Neural progenitor cell (in vitro differentiated cells): Measurements from ENCODE around the gene ADCY5. TPM values are rescaled to one million over a fixed set of nuclear protein-coding genes. Genes with fewer than 3 reads are reported as not detected.

Experiments used
- DNase-seq: peaks from one replicate; pipeline ENCODE4 v3.0.0-alpha.2; 2016; ENCODE audit warnings: low spot score
- H2AFZ ChIP-seq: fragments of 200-600 bp; sonication (generic); replicated peaks from 2 replicates; pipeline ENCODE4 v1.6.1; 2016; ENCODE audit warnings: antibody characterized with exemption
- H3F3A ChIP-seq: fragments of 200-600 bp; sonication (generic); 2 replicates; pipeline ENCODE4 v1.6.1; 2016; ENCODE audit warnings: antibody characterized with exemption, low read depth
- H3K27ac ChIP-seq: fragments of 200-600 bp; sonication (generic); 2 replicates; pipeline ENCODE4 v1.5.1; 2016; ENCODE audit warnings: mild to moderate bottlenecking
- H3K27me3 ChIP-seq: fragments of 200-600 bp; sonication (generic); 2 replicates; pipeline ENCODE4 v1.6.1; 2016; ENCODE audit warnings: mild to moderate bottlenecking, moderate library complexity
- H3K36me3 ChIP-seq: fragments of 200-600 bp; sonication (generic); 2 replicates; pipeline ENCODE4 v1.5.1; 2016
- H3K4me1 ChIP-seq: fragments of 200-600 bp; sonication (generic); 2 replicates; pipeline ENCODE4 v1.6.1; 2016; ENCODE audit warnings: mixed run types
- H3K4me2 ChIP-seq: fragments of 200-600 bp; sonication (generic); 2 replicates; pipeline ENCODE4 v1.6.1; 2016
- H3K4me3 ChIP-seq: fragments of 200-600 bp; sonication (generic); 2 replicates; pipeline ENCODE4 v1.5.1; 2016
- H3K79me2 ChIP-seq: fragments of 200-600 bp; sonication (generic); 2 replicates; pipeline ENCODE4 v1.6.1; 2016; ENCODE audit warnings: low read depth
- H3K9ac ChIP-seq: fragments of 200-600 bp; sonication (generic); 2 replicates; pipeline ENCODE4 v1.6.1; 2016
- H3K9me3 ChIP-seq: fragments of 200-600 bp; sonication (generic); 2 replicates; pipeline ENCODE4 v1.5.1; 2016; ENCODE audit warnings: low read depth
- H4K20me1 ChIP-seq: fragments of 200-600 bp; sonication (generic); 2 replicates; pipeline ENCODE4 v1.6.1; 2016; ENCODE audit warnings: low read depth
- H3K27ac Mint-ChIP-seq: 3 replicates; pipeline ENCODE4 v1.8.0; 2021; ENCODE audit warnings: mixed read lengths
- H3K27me3 Mint-ChIP-seq: 2 replicates; pipeline ENCODE4 v1.8.0; 2022; ENCODE audit warnings: low read depth, mild to moderate bottlenecking, inconsistent platforms, moderate library complexity, mixed read lengths; ENCODE audit not compliant: insufficient read depth
- H3K36me3 Mint-ChIP-seq: 3 replicates; pipeline ENCODE4 v1.8.0; 2021; ENCODE audit warnings: mixed read lengths
- H3K4me1 Mint-ChIP-seq: 3 replicates; pipeline ENCODE4 v1.8.0; 2021; ENCODE audit warnings: mixed read lengths
- H3K4me3 Mint-ChIP-seq: 3 replicates; pipeline ENCODE4 v1.8.0; 2021; ENCODE audit warnings: mild to moderate bottlenecking, moderate library complexity, mixed read lengths
- H3K9me3 Mint-ChIP-seq: 3 replicates; pipeline ENCODE4 v1.8.0; 2020; ENCODE audit warnings: mixed read lengths
- EZH2 ChIP-seq: fragments of 200-600 bp; sonication (generic); IDR thresholded peaks from 2 replicates; pipeline ENCODE4 v1.6.1; 2017; ENCODE audit warnings: antibody characterized with exemption, mild to moderate bottlenecking, moderate library complexity
- EZH2phosphoT487 ChIP-seq: fragments of 200-600 bp; sonication (generic); IDR thresholded peaks from 2 replicates; pipeline ENCODE4 v1.6.1; 2017; ENCODE audit warnings: antibody characterized with exemption
- total RNA-seq: library from RNA; depleted of rRNA; stranded (reverse); fragments of >200 nt; gene quantifications from 2 replicates; pipeline ENCODE4 v1.2.3, GENCODE V29; 2015; ENCODE audit warnings: low replicate concordance
- TF ChIP-seq, protein P1 (sequence below): fragments of 200-600 bp; sonication (generic); IDR thresholded peaks from 2 replicates; pipeline ENCODE4 v1.5.1; 2017; ENCODE audit warnings: antibody characterized with exemption, mild to moderate bottlenecking

ADCY5 gene
- total RNA-seq, 1 donor from 2014 or later = 1.6 TPM

DNA sequence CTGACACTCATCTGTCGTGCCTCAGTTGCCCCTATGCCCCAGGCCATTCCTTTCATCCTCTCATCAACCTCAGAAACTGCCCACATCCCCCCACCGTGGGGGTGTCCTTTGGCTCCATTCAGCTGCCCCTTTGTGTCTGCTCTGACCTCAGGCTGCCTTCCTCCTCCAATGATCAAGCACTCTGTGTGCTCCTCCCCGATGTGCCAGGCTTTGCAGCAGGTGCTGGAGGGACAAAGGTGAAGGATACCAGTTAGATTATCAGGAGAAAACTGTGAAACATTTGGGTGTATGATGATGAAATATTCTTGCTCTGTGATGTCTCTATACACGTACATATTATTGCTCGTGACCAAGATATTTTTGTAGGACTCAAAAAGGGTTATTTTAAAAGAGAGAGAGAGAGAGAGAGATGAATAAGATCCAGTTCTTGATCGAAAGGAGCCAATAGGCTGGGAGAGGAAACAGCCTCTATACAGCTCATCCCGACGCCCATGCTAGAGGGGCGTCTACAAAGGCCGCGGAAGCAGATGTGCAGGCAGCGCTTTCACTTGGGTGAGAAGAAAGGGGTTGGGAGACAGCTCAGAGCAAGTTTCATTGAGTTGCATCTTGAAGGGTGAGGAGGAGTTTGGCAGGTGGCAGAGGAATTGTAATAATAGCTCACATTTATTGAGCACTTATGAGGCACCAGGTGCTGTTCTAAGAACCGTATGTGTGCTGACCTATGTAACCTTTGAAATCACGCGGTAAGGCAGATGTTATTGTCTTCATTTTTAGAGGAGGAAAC, 28.3 kb upstream of the ADCY5 start:
- DNase-seq = no peak
- TF ChIP-seq, protein P1, sequence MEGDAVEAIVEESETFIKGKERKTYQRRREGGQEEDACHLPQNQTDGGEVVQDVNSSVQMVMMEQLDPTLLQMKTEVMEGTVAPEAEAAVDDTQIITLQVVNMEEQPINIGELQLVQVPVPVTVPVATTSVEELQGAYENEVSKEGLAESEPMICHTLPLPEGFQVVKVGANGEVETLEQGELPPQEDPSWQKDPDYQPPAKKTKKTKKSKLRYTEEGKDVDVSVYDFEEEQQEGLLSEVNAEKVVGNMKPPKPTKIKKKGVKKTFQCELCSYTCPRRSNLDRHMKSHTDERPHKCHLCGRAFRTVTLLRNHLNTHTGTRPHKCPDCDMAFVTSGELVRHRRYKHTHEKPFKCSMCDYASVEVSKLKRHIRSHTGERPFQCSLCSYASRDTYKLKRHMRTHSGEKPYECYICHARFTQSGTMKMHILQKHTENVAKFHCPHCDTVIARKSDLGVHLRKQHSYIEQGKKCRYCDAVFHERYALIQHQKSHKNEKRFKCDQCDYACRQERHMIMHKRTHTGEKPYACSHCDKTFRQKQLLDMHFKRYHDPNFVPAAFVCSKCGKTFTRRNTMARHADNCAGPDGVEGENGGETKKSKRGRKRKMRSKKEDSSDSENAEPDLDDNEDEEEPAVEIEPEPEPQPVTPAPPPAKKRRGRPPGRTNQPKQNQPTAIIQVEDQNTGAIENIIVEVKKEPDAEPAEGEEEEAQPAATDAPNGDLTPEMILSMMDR = no peak
- TF ChIP-seq EZH2 (no peak), EZH2phosphoT487 (no peak)
- Histone ChIP-seq H3K36me3 (no peaks in the 10 kb centered on the region), H3K27ac (no peak overlapping the region), H3K79me2 (no peaks in the 10 kb centered on the region), H3F3A (no peaks in the 10 kb centered on the region), H2AFZ (no peak overlapping the region), H3K4me1 (peaks cover 3% of the 10 kb centered on the region), H4K20me1 (no peaks in the 10 kb centered on the region), H3K9me3 (no peaks in the 10 kb centered on the region), H3K9ac (no peak overlapping the region), H3K4me3 (no peak overlapping the region), H3K4me2 (no peak overlapping the region), H3K27me3 (no peaks in the 10 kb centered on the region)
- peaks cover 3% of the 10 kb centered on the region for H3K4me1 Mint-ChIP-seq
- H3K36me3 Mint-ChIP-seq = no peaks in the 10 kb centered on the region
- H3K4me3 Mint-ChIP-seq = no peak overlapping the region
- H3K27me3 Mint-ChIP-seq = peaks cover 2% of the 10 kb centered on the region
- no peaks in the 10 kb centered on the region for H3K9me3 Mint-ChIP-seq
- no peak overlapping the region for H3K27ac Mint-ChIP-seq

DNA sequence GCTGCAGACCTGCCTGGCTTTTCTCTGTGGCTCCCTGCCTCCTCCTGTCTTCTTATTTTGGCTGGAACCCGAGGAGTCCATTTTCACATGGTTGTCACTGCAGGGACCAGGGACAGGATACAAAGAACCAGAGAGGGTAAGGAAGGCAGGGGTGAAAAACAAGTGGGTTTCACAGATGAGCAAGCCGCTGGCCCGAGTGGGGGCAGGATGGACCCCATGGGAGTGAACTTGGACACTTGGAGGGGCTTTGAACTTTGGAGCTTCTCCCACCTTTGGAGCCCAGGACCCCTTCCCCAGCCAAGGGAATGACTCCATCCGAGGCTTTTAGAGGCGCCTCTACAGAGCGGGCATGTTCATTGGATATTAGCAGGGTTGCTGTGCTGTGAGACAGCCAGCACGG, 26.9 kb upstream of the ADCY5 start:
- Histone ChIP-seq H3K27me3 (no peaks in the 10 kb centered on the region), H3K79me2 (no peaks in the 10 kb centered on the region), H3K9me3 (no peaks in the 10 kb centered on the region), H2AFZ (no peak overlapping the region), H3K27ac (no peak overlapping the region), H3K4me3 (no peak overlapping the region), H4K20me1 (no peaks in the 10 kb centered on the region), H3K4me1 (peaks cover 3% of the 10 kb centered on the region), H3K4me2 (no peak overlapping the region), H3K9ac (no peak overlapping the region), H3F3A (no peaks in the 10 kb centered on the region), H3K36me3 (no peaks in the 10 kb centered on the region)
- no peaks in the 10 kb centered on the region for H3K36me3 Mint-ChIP-seq
- H3K4me3 Mint-ChIP-seq = no peak overlapping the region
- no peak for DNase-seq
- H3K27me3 Mint-ChIP-seq = peaks cover 2% of the 10 kb centered on the region
- TF ChIP-seq, protein P1 = no peak
- TF ChIP-seq EZH2phosphoT487 (no peak), EZH2 (no peak)
- H3K27ac Mint-ChIP-seq = no peak overlapping the region
- no peaks in the 10 kb centered on the region for H3K9me3 Mint-ChIP-seq
- peaks cover 3% of the 10 kb centered on the region for H3K4me1 Mint-ChIP-seq

DNA sequence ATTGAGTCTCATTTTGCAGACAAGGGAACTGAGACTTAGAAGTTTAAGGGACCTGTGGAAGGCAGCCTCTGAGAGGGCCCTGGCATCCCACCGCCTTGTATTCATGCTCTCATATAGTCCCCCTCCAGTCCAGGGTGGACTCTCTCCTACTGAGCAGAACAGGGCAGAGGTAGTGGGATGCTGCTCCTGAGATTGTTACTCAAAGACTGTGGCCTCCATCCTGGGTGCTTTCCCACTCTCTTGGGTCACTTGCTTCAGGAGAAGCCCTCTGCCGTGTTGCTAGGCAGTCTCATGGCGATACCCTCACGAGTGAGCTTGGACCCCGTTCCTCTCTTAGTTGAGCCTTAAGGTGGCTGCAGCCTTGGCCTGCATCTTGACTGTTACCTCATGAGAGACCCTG, 22.2 kb upstream of the ADCY5 start:
- H3F3A ChIP-seq = no peaks in the 10 kb centered on the region
- no peak overlapping the region for H3K4me3 ChIP-seq
- peaks cover 4% of the 10 kb centered on the region for H3K4me1 Mint-ChIP-seq
- H3K9me3 Mint-ChIP-seq = no peaks in the 10 kb centered on the region
- H3K27ac ChIP-seq = no peak overlapping the region
- H3K27me3 ChIP-seq = no peaks in the 10 kb centered on the region
- no peak overlapping the region for H3K4me3 Mint-ChIP-seq
- no peak overlapping the region for H3K9ac ChIP-seq
- H3K27me3 Mint-ChIP-seq = peaks cover 2% of the 10 kb centered on the region
- TF ChIP-seq EZH2phosphoT487 (no peak), EZH2 (no peak)
- TF ChIP-seq, protein P1 = no peak
- no peaks in the 10 kb centered on the region for H3K36me3 Mint-ChIP-seq
- no peaks in the 10 kb centered on the region for H3K79me2 ChIP-seq
- H3K9me3 ChIP-seq = no peaks in the 10 kb centered on the region
- H3K4me2 ChIP-seq = no peak overlapping the region
- no peaks in the 10 kb centered on the region for H4K20me1 ChIP-seq
- no peak for DNase-seq
- H3K27ac Mint-ChIP-seq = no peak overlapping the region
- H3K4me1 ChIP-seq = no peaks in the 10 kb centered on the region
- no peaks in the 10 kb centered on the region for H3K36me3 ChIP-seq
- no peak overlapping the region for H2AFZ ChIP-seq
